ENCODE measurements around the gene TSPAN5. TPM values are rescaled to one million over a fixed set of nuclear protein-coding genes. Genes with fewer than 3 reads are reported as not detected.

The TSPAN5 gene
- total and polyA plus RNA-seq, 2 donors from 2014 or later = 6.8 to 13.8 TPM

- no peak for TF ChIP-seq CTCF (IDR thresholded peaks at IDR 0.05; ENCODE audit: borderline replicate concordance, extremely low read depth, insufficient read depth)
- Histone ChIP-seq H3K9ac (ENCODE audit: low read length in 3 of 3) (no peak overlapping the region), H3K27ac (ENCODE audit: low read depth in 2 of 2, low read length in 2 of 2) (no peak overlapping the region), H3K36me3 (ENCODE audit: control insufficient read depth in 2 of 3, insufficient read depth in 3 of 3, low read length in 3 of 3) (no peaks in the 10 kb centered on the region), H3K4me1 (ENCODE audit: control insufficient read depth in 2 of 3, insufficient read depth in 2 of 3, low read depth in 1 of 3, low read length in 3 of 3) (no peaks in the 10 kb centered on the region), H3K27me3 (ENCODE audit: control insufficient read depth, insufficient read depth, low read length) (no peaks in the 10 kb centered on the region), H3K4me3 (ENCODE audit: low read length in 3 of 3) (no peak overlapping the region), H3K9me3 (ENCODE audit: control insufficient read depth in 2 of 3, insufficient read depth in 1 of 3, low read length in 3 of 3) (no peaks in the 10 kb centered on the region)
- DNase-seq = no peak
- intact Hi-C loops (cut with DNase I) = no loop called here
- no peak for FAIRE-seq
These were observed 127.8 kb downstream of the TSPAN5 start for GRCh38 chr4:98530572-98530971.

- Histone ChIP-seq H3K4me1 (ENCODE audit: control insufficient read depth in 2 of 3, insufficient read depth in 2 of 3, low read depth in 1 of 3, low read length in 3 of 3) (no peaks in the 10 kb centered on the region), H3K9me3 (ENCODE audit: control insufficient read depth in 2 of 3, insufficient read depth in 1 of 3, low read length in 3 of 3) (no peaks in the 10 kb centered on the region), H3K27me3 (ENCODE audit: control insufficient read depth, insufficient read depth, low read length) (no peaks in the 10 kb centered on the region), H3K9ac (ENCODE audit: low read length in 3 of 3) (no peak overlapping the region), H3K27ac (ENCODE audit: low read depth in 2 of 2, low read length in 2 of 2) (no peak overlapping the region), H3K4me3 (ENCODE audit: low read length in 3 of 3) (no peak overlapping the region), H3K36me3 (ENCODE audit: control insufficient read depth in 2 of 3, insufficient read depth in 3 of 3, low read length in 3 of 3) (no peaks in the 10 kb centered on the region)
- intact Hi-C loops (cut with DNase I) = no loop called here
- TF ChIP-seq CTCF (IDR thresholded peaks at IDR 0.05; ENCODE audit: borderline replicate concordance, extremely low read depth, insufficient read depth) = no peak
- DNase-seq (no peak), FAIRE-seq (no peak)
These were observed 128.3 kb downstream of the TSPAN5 start for GRCh38 chr4:98529970-98530569.

- H3K9ac ChIP-seq (ENCODE audit: low read length in 3 of 3) = no peak overlapping the region
- H3K27ac ChIP-seq (ENCODE audit: low read depth in 2 of 2, low read length in 2 of 2) = no peak overlapping the region
- no peaks in the 10 kb centered on the region for H3K4me1 ChIP-seq (ENCODE audit: control insufficient read depth in 2 of 3, insufficient read depth in 2 of 3, low read depth in 1 of 3, low read length in 3 of 3)
- H3K27me3 ChIP-seq (ENCODE audit: control insufficient read depth, insufficient read depth, low read length) = no peaks in the 10 kb centered on the region
- no peak overlapping the region for H3K4me3 ChIP-seq (ENCODE audit: low read length in 3 of 3)
- intact Hi-C loops (cut with DNase I) = no loop called here
- no peak for TF ChIP-seq CTCF (IDR thresholded peaks at IDR 0.05; ENCODE audit: borderline replicate concordance, extremely low read depth, insufficient read depth)
- DNase-seq (no peak), FAIRE-seq (no peak)
- no peaks in the 10 kb centered on the region for H3K36me3 ChIP-seq (ENCODE audit: control insufficient read depth in 2 of 3, insufficient read depth in 3 of 3, low read length in 3 of 3)
- H3K9me3 ChIP-seq (ENCODE audit: control insufficient read depth in 2 of 3, insufficient read depth in 1 of 3, low read length in 3 of 3) = no peaks in the 10 kb centered on the region
These were observed 129.5 kb downstream of the TSPAN5 start for GRCh38 chr4:98528882-98529281.
